HFFc6 (cell line): Measurements from ENCODE around the gene SYP. TPM values are rescaled to one million over a fixed set of nuclear protein-coding genes. Genes with fewer than 3 reads are reported as not detected.

Source experiments
- DNase-seq: peaks from one replicate; pipeline ENCODE4 v3.0.0-alpha.2; 2018
- H3K27ac Mint-ChIP-seq: 2 replicates; pipeline ENCODE4 v1.8.0; 2020; ENCODE audit warnings: mild to moderate bottlenecking, mixed read lengths
- H3K27me3 Mint-ChIP-seq: 2 replicates; pipeline ENCODE4 v1.8.0; 2021; ENCODE audit warnings: mild to moderate bottlenecking, moderate library complexity, mixed read lengths; ENCODE audit not compliant: insufficient read depth
- H3K36me3 Mint-ChIP-seq: 2 replicates; pipeline ENCODE4 v1.8.0; 2021; ENCODE audit warnings: low read depth, mixed read lengths
- H3K4me1 Mint-ChIP-seq: 2 replicates; pipeline ENCODE4 v1.8.0; 2020; ENCODE audit warnings: low read depth, mixed read lengths
- H3K4me3 Mint-ChIP-seq: 2 replicates; pipeline ENCODE4 v1.8.0; 2020; ENCODE audit warnings: mild to moderate bottlenecking, moderate library complexity, mixed read lengths
- H3K9me3 Mint-ChIP-seq: 2 replicates; pipeline ENCODE4 v1.8.0; 2020; ENCODE audit warnings: mild to moderate bottlenecking, mixed read lengths
- total RNA-seq, 6 experiments: library from RNA; stranded (reverse); fragmentation: NEBNext Ultra II Directional; extraction: Animal tissue kit (Norgen Biotek cat#: 25700); gene quantifications; 2 replicates in 1 of 6; 3 replicates in 5 of 6; pipeline ENCODE4 v1.2.3, GENCODE V29; 2021
- TF ChIP-seq, protein P1 (sequence below): fragments of 200-600 bp; sonication (generic); IDR thresholded peaks from 2 replicates; pipeline ENCODE4 v1.5.0; 2021; ENCODE audit warnings: antibody characterized with exemption, mild to moderate bottlenecking

SYP gene
- total RNA-seq, 6 experiments from 2014 or later: 0.11 to 0.34 (median 0.24) TPM

DNA sequence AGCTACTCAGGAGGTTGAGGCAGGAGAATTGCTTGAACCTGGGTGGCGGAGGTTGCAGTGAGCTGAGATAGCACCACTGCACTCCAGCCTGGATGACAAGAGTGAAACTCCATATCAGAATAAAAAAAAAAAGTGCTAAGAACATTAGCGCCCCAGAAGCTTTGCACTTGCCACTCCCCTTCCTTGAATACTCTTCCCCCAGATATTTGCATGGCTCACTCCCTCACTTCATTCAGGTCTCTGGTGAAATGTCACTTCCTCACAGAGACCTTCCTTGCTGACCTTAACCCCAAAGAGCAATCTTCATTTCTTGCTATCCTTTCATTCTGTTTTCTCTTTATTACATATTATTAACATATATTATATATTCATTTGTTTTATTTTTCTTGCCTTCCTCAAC lies 21.9 kb upstream of the SYP start:
- TF ChIP-seq, protein P1, sequence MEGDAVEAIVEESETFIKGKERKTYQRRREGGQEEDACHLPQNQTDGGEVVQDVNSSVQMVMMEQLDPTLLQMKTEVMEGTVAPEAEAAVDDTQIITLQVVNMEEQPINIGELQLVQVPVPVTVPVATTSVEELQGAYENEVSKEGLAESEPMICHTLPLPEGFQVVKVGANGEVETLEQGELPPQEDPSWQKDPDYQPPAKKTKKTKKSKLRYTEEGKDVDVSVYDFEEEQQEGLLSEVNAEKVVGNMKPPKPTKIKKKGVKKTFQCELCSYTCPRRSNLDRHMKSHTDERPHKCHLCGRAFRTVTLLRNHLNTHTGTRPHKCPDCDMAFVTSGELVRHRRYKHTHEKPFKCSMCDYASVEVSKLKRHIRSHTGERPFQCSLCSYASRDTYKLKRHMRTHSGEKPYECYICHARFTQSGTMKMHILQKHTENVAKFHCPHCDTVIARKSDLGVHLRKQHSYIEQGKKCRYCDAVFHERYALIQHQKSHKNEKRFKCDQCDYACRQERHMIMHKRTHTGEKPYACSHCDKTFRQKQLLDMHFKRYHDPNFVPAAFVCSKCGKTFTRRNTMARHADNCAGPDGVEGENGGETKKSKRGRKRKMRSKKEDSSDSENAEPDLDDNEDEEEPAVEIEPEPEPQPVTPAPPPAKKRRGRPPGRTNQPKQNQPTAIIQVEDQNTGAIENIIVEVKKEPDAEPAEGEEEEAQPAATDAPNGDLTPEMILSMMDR: no peak
- H3K4me1 Mint-ChIP-seq: no peaks in the 10 kb centered on the region
- no peaks in the 10 kb centered on the region for H3K36me3 Mint-ChIP-seq
- no peak overlapping the region for H3K27ac Mint-ChIP-seq
- peaks cover 19% of the 10 kb centered on the region for H3K27me3 Mint-ChIP-seq
- no peak overlapping the region for H3K4me3 Mint-ChIP-seq
- H3K9me3 Mint-ChIP-seq: no peaks in the 10 kb centered on the region
- DNase-seq: no peak

DNA sequence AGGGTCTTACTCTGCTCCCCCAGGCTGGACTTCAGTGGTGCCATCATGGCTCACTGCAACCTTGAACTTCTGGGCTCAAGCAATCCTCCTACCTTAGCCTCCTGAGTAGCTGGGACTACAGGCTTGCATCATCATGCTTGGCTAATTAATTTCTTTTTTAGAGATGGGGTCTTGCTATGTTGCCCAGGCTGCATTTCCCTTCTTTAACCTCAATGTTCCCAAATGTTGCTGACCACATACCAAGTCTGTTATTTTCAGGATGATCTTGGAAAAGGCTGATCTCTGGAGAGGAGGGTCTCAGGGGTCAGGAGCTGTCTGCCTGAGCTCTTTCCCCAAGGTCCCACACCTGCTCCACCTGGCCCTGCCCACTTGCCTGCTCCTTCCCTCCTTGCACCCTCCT lies 20.1 kb upstream of the SYP start:
- Mint-ChIP-seq H3K27me3 (peaks cover 19% of the 10 kb centered on the region), H3K4me3 (no peak overlapping the region), H3K9me3 (no peaks in the 10 kb centered on the region), H3K4me1 (no peaks in the 10 kb centered on the region), H3K27ac (no peak overlapping the region), H3K36me3 (no peaks in the 10 kb centered on the region)
- TF ChIP-seq, protein P1: no peak
- DNase-seq: no peak

DNA sequence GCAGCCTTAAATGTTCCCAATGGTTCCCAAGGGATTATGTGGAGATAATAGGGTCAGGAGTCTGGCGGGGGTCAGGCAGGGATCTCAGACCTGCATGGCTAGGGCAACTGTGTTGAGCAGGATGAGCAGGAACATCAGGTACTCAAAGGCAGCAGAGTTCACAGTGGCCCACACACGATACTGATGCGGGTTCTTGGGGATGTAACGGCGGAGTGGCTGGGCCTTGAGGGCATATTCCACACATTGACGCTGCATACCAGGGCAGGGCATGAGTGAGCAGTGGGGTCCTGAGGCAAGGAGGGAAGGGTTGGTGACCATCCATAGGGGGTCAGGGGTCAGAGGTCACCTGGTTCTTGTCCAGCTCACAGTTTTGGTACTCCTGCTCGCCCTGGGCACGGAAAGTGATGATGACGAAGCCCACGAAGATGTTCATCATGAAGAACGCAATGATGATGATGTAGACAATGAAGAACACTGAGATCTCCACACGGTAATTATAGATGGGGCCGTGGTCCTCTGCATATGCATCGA lies 15.1 kb upstream of the SYP start:
- Mint-ChIP-seq H3K4me1 (no peaks in the 10 kb centered on the region), H3K36me3 (no peaks in the 10 kb centered on the region), H3K4me3 (no peak overlapping the region), H3K27me3 (peaks cover 18% of the 10 kb centered on the region), H3K9me3 (no peaks in the 10 kb centered on the region), H3K27ac (no peak overlapping the region)
- no peak for DNase-seq
- TF ChIP-seq, protein P1: no peak

DNA sequence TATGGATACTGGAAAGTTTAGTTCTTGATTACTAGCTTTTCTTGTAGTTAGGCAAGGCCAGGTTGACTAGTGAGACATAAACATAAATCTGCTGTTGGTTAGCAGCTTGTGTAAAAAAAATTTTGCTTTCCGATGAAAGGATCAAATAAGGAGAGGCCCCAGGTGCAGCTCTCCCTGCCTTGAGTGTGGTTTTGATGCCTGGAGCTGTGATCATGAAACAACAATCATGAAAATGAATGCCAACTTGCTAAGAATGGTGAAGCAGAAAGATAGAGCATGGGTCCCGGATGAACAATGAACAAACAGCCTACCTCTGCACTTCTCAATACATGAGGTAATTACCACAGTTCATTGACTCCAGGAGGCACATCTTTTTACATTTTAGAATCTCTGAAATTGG lies 14.4 kb upstream of the SYP start:
- H3K4me3 Mint-ChIP-seq: no peak overlapping the region
- H3K36me3 Mint-ChIP-seq: no peaks in the 10 kb centered on the region
- no peak overlapping the region for H3K27ac Mint-ChIP-seq
- no peaks in the 10 kb centered on the region for H3K4me1 Mint-ChIP-seq
- H3K9me3 Mint-ChIP-seq: no peaks in the 10 kb centered on the region
- no peak for DNase-seq
- TF ChIP-seq, protein P1: no peak
- H3K27me3 Mint-ChIP-seq: peaks cover 18% of the 10 kb centered on the region

DNA sequence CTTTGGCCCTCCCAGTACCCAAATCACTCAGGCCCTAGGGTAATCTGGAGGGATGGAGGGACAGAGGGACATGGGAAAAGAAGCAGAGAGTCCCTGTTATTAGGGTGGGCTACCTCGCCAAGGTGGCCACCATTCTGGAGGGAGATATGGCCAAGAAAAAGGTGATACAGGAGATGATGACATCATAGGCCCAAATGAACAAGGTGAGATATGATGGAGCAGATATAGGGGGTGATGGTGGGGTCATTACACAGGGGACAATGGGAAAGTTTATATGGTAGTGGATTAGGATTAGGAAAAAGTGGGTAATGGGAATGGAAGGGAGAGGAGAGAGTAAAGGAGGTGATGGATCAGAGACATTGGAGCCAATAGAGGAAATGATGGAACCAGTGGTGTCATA lies 12.9 kb upstream of the SYP start:
- Mint-ChIP-seq H3K36me3 (no peaks in the 10 kb centered on the region), H3K27me3 (peaks cover 17% of the 10 kb centered on the region), H3K4me3 (no peak overlapping the region), H3K4me1 (no peaks in the 10 kb centered on the region), H3K27ac (no peak overlapping the region), H3K9me3 (no peaks in the 10 kb centered on the region)
- no peak for DNase-seq
- TF ChIP-seq, protein P1: no peak

DNA sequence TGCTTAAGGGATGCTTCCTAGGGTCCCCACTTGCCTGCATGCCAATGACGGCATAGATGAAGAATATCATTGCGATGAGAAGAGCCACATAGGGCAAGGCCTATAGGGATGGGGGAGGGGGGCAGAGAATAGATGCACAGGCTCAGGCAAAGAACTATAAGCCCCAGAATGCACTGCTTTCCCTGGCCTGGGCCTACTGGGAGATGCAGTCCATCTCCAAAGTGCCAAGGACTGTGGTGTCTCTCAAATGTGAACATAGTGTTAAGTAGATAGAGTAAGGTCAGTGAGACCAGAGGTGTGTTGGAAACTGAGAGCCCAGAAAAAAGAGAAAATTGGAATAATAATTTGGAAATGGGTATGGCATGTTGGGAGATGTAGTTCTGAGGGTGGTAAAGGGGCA lies 12.2 kb upstream of the SYP start:
- H3K4me1 Mint-ChIP-seq: no peaks in the 10 kb centered on the region
- H3K9me3 Mint-ChIP-seq: no peaks in the 10 kb centered on the region
- H3K4me3 Mint-ChIP-seq: no peak overlapping the region
- H3K27me3 Mint-ChIP-seq: peaks cover 17% of the 10 kb centered on the region
- TF ChIP-seq, protein P1: no peak
- no peak for DNase-seq
- no peaks in the 10 kb centered on the region for H3K36me3 Mint-ChIP-seq
- no peak overlapping the region for H3K27ac Mint-ChIP-seq
